ENCODE results near the gene SLC1A2.

Gene SLC1A2

GRCh38 chr11:35419184-35419829 lies at the start of gene SLC1A2:
SLC1A2 (minus strand) TSS chr11:35419558; CDS start chr11:35418966, 592 bp downstream.
- DNase-seq: no peak

- DNase-seq: no peak
Observed at GRCh38 chr11:35466058-35466457, 46.7 kb upstream of the SLC1A2 start.

GRCh38 chr11:35464308-35464707 lies 45.0 kb upstream of the SLC1A2 start:
- no peak for DNase-seq

- no peak for DNase-seq
Observed at GRCh38 chr11:35463331-35463751, 44.0 kb upstream of the SLC1A2 start.

- no peak for DNase-seq
Observed at GRCh38 chr11:35461917-35462538, 42.7 kb upstream of the SLC1A2 start.

- no peak for DNase-seq
Observed at GRCh38 chr11:35459489-35459888, 40.1 kb upstream of the SLC1A2 start.

- DNase-seq: no peak
Observed at GRCh38 chr11:35458846-35459245, 39.5 kb upstream of the SLC1A2 start.

GRCh38 chr11:35454362-35454761 lies 35.0 kb upstream of the SLC1A2 start:
- DNase-seq: no peak

- no peak for DNase-seq
Observed at GRCh38 chr11:35436581-35437250, 17.4 kb upstream of the SLC1A2 start.

- no peak for DNase-seq
Observed at GRCh38 chr11:35433588-35433987, 14.2 kb upstream of the SLC1A2 start.

- no peak for DNase-seq
Observed at GRCh38 chr11:35432464-35432863, 13.1 kb upstream of the SLC1A2 start.

- DNase-seq: no peak
Observed at GRCh38 chr11:35427071-35427470, 7.7 kb upstream of the SLC1A2 start.

- DNase-seq: no peak
Observed at GRCh38 chr11:35426351-35426750, 7.0 kb upstream of the SLC1A2 start.

GRCh38 chr11:35425603-35426212 lies 6.3 kb upstream of the SLC1A2 start:
- no peak for DNase-seq

GRCh38 chr11:35424157-35424940 lies 5.0 kb upstream of the SLC1A2 start:
- DNase-seq: no peak

GRCh38 chr11:35420371-35420770 lies 1.0 kb upstream of the SLC1A2 start:
- no peak for DNase-seq

- DNase-seq: no peak
Observed at GRCh38 chr11:35419830-35420333, 524 bp upstream of the SLC1A2 start.

- no peak for DNase-seq
Observed at GRCh38 chr11:35418282-35419183, 825 bp downstream of the SLC1A2 start.

GRCh38 chr11:35415487-35415886 lies 3.9 kb downstream of the SLC1A2 start:
- no peak for DNase-seq

- DNase-seq: no peak
Observed at GRCh38 chr11:35414776-35415175, 4.6 kb downstream of the SLC1A2 start.

GRCh38 chr11:35414311-35414710 lies 5.0 kb downstream of the SLC1A2 start:
- DNase-seq: no peak

GRCh38 chr11:35413598-35413997 lies 5.8 kb downstream of the SLC1A2 start:
- DNase-seq: no peak
